ENCODE results near the gene THOC5.

DNA sequence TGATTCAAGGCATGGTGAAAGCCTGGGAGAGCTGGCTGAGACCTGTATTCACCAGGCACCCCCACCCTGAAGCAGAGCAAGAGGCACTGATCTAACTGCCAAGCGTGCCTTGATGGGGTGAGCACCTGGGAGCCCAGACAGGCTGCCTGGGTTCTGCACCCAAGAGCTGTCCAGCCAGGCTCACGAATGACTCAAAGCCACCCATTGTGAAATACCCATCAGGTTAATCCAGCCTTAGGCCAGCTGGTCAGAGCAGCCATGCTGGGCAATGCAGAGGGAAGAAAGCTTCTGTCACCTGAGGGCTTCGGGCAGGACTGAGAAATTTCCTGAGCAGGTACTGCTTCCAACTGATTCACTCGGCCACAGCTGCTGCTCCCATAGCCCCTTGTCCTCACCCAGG is 22.1 kb downstream of the THOC5 start:
- TF ChIP-seq CTCF (conservative IDR thresholded peaks at IDR 0.05; ENCODE audit: low read length) = no peak
- TF ChIP-seq EZH2phosphoT487 (IDR thresholded peaks at IDR 0.05; ENCODE audit: borderline replicate concordance) = no peak
